GM18499 (cell line): Measurements from ENCODE around the gene HPF1.
"Not testable (repeated sequence)": the region's sequence is repeated elsewhere in the genome, so short reads cannot be mapped to it uniquely, and the experiment has no call there.

Source experiments
- ATAC-seq: cut with Tn5 transposase; IDR thresholded peaks from one replicate; pipeline ENCODE4 v1.9.1; 2021; ENCODE audit warnings: moderate number of reproducible peaks; ENCODE audit not compliant: insufficient read depth, unreplicated experiment

The HPF1 gene

DNA sequence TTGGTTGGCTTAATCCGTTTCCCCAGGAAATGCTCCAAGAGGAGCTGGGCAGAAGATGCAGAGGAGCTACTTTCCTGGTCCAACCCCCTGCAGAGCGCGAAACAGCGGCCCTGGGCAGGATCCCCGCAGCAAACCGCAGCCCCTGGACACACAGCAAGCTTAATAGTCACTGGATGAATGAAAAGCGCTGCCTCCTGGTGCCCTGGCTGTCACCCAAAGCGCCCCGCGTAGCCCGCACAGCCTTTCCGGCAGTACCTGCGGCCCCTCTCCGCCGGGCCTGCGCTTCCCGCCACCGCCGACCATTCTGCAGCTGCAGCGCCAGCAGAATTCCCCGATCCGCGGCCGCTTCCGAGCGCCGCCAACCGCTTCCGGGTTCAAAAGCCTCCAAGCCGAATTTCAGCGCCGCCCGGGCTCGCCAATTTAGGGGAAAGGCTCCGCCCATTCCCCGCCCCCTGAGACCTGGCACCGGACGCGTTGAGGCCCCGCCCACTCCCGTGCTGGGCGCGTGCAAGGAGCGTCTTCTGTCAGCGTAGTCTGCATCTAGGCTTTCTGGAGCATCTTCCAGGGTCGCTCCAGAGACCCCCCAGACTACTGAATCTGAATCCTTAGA lies at the start of gene HPF1:
Gene HPF1, minus strand, starts transcription at position 370 of the 610 bp plus-strand sequence. Its CDS starts 67 bp downstream, at position 303.
- peak; percentile 85 for ATAC-seq

- ATAC-seq: not testable (repeated sequence)
Measured at GRCh38 chr4:169806770-169807169, 49.0 kb upstream of the HPF1 start.

GRCh38 chr4:169803413-169803812 lies 45.7 kb upstream of the HPF1 start:
- no peak for ATAC-seq

GRCh38 chr4:169802873-169803272 lies 45.1 kb upstream of the HPF1 start:
- no peak for ATAC-seq

DNA sequence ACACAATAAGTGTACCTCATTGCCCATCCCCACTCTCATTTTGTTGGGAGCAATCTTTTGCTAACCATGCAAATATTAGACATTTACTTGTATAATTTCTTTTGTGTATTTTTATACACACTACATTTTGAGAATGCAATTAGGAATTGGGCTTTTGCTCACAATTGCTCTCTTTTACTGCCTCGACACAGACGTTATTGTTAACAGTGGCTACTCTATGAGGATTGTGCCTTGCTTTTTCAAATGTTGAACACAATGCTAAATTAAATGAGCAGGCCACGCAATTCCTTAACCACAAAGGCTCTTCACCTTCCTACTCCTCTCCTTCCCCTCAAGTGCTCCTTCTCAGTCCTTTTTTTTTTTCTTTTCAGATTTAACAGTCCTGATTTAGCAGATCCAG lies 42.8 kb upstream of the HPF1 start:
- no peak for ATAC-seq

GRCh38 chr4:169799260-169799659 lies 41.5 kb upstream of the HPF1 start:
- ATAC-seq: no peak

GRCh38 chr4:169795585-169795984 lies 37.8 kb upstream of the HPF1 start:
- no peak for ATAC-seq

DNA sequence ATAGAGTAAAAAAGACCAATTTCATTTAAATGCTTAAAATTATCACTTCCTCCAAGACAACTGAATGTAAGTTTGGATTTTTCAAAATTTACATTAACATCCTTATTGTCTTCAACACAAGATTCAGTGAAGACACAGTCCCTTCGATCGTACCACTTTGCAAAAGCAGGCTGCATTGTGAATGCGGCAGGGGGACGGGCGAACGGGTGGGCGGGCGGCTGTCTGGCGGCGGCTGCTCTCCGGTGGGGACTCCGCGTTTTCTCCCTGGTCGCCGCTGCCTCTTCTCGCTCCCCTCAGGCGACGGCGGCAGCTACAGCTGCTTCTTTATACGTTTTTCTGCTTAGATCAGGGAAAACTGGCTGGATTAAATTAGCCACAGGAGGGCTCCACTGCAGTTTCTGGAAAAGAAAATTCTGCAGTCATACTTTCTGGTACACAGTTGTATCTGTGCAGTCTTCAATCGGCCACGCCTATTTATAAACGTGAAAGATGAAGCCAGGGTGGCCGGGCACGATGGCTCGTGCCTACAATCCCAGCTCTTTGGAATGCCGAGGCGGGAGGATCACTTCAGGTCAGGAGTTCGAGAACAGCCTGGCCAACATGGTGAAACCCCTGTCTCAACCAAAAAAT lies 33.9 kb upstream of the HPF1 start:
- no peak for ATAC-seq

GRCh38 chr4:169791062-169791461 lies 33.3 kb upstream of the HPF1 start:
- ATAC-seq: no peak

DNA sequence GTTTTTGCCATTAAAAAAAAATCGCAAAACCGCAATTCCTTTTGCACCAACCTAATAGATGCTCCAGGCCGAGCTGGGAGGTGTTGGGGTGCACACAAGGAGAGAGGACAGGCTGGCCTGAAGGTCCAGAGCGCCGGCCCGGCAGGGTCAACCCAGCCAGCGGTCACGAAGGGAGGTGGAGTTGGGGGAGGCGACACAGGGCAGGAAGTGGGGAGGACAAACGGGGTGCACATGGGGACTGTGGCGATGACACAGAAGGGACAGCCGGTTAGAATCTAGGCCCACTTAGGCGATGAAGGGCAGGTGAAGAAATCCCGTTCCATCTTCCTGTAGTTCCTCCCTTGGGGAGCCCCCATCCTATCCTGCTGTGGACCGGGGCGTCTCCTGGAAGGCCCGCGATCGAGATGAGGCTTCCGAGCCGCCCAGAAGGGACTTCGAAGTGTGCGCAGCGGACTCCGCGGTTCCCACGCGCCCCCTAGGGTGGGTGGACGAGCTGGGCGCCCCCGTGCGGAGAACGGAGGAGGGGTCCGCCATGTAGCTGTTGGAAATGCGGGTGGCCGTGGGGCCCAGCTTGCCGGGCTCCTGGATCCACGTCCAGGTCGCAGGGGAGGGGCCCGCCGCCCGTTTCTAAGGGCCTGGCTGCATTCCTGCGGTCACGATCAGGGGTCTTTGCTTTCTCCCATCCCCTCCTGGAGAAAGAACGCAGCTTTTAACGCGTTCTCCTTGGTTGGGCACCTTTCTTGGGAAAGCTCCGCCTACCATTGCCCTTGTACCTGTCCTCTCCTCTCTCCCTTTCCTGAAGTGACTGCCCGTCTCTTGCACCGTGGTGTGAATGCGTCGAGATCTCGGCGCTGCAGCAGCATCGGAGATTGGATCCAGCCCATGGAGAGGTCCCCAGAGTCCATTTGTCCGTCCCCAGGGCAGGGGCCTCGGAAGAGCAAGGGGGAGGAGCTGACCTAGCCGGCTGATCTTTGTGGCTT lies 17.0 kb upstream of the HPF1 start:
- no peak for ATAC-seq

- no peak for ATAC-seq
Measured at GRCh38 chr4:169773889-169774288, 16.1 kb upstream of the HPF1 start.

- ATAC-seq: not testable (repeated sequence)
Measured at GRCh38 chr4:169771556-169772080, 13.9 kb upstream of the HPF1 start.

DNA sequence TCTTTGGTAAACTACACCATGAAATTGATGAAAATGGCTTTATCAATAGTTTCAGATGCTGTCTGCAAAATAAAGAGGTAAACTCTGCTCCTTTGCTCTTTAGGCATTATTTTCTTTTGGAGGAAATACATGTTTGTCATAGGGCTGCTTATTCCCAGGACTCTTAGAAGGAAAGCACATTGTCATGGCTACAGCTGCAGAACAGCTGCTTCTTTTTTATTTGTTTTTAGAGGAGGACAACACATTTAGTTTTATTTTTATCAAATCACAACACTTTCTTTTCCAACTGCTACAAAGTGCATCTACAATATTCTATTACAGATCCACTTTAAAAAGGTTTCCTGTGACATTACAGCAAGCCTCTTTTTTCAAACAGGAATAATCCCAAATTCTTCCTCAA lies 12.7 kb upstream of the HPF1 start:
- ATAC-seq: no peak

DNA sequence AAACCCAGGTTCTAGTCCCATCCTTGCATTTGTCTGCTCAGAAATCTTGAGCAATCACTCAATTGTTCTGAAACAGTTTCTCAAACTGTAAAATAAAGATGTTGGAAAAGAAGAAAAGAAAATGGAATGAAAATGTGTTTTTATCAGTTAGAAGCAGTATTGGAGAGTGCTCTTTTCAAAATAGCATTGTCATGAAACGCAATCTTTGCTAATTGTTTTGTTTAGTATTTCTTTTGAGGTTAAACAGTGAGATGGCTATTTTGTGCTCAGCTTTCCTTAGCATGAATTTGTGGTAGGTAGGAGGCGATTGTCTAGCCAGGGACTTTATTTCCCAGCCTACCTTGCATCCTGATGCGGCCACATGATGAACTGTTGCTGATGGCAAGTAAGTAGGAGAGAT lies 10.6 kb upstream of the HPF1 start:
- ATAC-seq: no peak

DNA sequence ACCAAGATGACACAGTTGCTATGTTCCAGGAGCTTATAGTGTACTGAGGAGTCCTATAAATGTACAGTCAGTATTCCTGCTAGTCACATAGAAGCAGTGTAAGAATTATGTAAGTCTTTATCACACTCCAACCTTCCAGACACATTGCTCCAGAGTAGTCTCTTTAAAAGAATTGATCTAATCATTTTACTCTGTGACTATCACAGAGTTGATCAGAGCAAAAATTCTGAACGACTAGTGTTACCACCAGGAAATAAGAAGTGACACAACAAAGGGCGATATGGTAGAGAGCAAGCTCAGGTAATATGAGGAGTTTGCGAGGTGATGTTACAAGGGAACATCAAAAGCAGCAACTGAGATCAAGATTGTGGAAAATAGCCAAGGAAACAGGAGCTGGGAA lies 9.0 kb upstream of the HPF1 start:
- no peak for ATAC-seq

DNA sequence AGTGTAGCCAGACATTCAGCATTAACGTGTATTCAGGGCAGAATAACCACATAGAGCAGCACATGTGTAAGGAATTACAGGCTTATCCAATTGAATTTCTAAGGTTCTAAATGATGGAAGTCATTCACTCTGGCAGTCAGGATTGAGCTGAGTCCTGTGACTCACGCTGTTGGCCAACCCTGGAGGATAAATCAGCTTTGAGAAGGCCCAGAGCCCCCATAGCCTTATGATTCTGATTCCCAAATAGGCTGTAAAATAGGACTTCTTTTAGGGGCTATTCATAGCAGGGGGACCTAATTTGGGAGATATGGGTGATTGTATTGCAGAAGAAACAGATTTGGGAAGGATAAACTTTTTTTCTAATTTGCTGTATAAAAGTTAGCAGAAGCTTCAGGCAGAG lies 8.1 kb upstream of the HPF1 start:
- no peak for ATAC-seq

GRCh38 chr4:169761846-169762245 lies 4.1 kb upstream of the HPF1 start:
- ATAC-seq: no peak

GRCh38 chr4:169758401-169758962 lies 738 bp upstream of the HPF1 start:
- ATAC-seq: no peak

DNA sequence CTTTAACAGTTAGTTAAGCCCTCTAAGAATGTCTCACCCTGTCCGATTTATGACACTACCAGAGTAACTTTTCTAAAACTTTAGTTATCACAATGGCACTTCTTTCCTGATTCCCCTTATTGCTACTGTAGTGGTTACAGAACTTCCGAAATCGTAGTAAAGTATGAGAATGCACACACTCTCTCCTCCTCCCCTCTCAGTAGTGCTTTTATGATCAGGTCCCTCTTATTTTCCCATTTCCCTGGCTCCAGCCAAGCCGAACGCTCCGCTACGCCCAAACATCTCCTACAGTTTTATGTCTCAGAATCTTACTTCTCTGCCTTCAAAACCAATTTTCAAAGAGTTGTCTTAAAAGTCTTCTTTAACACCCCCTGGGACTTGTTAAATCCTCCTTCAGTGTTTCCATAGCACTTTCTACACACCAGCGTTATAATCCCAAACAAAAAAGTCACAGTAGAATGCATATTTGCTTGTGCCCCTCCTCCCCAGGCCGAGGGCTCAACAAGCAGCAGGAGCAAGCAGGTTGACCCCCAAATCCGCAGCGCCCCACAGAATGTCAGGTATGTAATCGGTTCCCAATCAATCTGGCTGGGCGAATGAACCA lies 671 bp downstream of the HPF1 start:
- ATAC-seq: no peak

GRCh38 chr4:169745291-169745690 lies 12.5 kb downstream of the HPF1 start:
- no peak for ATAC-seq
